ENCODE results near the gene SEMA3A.

GRCh38 chr7:84111842-84112241 is 82.7 kb downstream of the SEMA3A start:
- TF ChIP-seq ZNF565 (CRISPR knock-in tag; conservative IDR thresholded peaks at IDR 0.05; ENCODE audit: low read depth) = no peak
- no peak for TF ChIP-seq ZFP3 (CRISPR knock-in tag; IDR thresholded peaks at IDR 0.05)
- TF ChIP-seq PPARA (CRISPR knock-in tag; IDR thresholded peaks at IDR 0.05; ENCODE audit: borderline replicate concordance) = no peak
- TF ChIP-seq CREB5 (CRISPR knock-in tag; IDR thresholded peaks at IDR 0.05; ENCODE audit: low read depth) = no peak
- no peak for TF ChIP-seq GLIS3 (CRISPR knock-in tag; IDR thresholded peaks at IDR 0.05)
- TF ChIP-seq CSDC2 (CRISPR knock-in tag; IDR thresholded peaks at IDR 0.05) = no peak
- no peak for TF ChIP-seq TSHZ2 (CRISPR knock-in tag; IDR thresholded peaks at IDR 0.05)
- TF ChIP-seq TCF4 (CRISPR knock-in tag; IDR thresholded peaks at IDR 0.05; ENCODE audit: borderline replicate concordance) = no peak
